Measurements from ENCODE around the gene KANK4. TPM values are rescaled to one million over a fixed set of nuclear protein-coding genes. Genes with fewer than 3 reads are reported as not detected.

KANK4 gene
- polyA plus RNA-seq, 3 donors: not detected

DNA sequence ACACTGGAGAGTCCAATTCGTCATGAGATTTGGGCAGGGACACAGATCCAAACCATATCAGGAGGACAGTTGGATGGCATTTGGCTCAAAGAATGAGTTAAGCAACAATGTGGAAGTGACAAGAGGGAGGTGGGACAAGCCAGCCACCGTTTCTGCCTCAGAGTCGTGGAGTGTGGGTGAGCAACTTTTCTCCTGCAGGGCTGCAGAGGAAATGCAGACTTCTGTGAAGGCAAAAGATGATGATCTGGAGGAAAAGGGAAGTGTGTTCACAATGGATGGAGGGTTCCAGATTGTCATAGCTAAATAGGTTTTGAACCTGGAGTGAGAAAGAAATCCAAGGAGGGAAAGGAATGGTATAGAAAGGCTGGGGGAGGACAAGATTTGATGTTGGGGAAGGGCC, 16.4 kb upstream of the KANK4 start:
- Histone ChIP-seq H3K27ac (ENCODE audit: low read depth in 1 of 2, low read length in 2 of 2) (no peak overlapping the region), H3K4me2 (replicated peaks; ENCODE audit: extremely low read depth, low read length, poor library complexity, severe bottlenecking) (no peak overlapping the region), H3K9me3 (replicated peaks in 1 of 2; ENCODE audit: control insufficient read depth in 1 of 2, insufficient read depth in 1 of 2, low read length in 2 of 2) (no peaks in the 10 kb centered on the region), H3K4me1 (ENCODE audit: control insufficient read depth in 1 of 2, insufficient read depth in 2 of 2, low read length in 2 of 2) (no peaks in the 10 kb centered on the region), H3K9ac (ENCODE audit: insufficient read depth, low read length, poor library complexity, severe bottlenecking) (no peak overlapping the region), H3K4me3 (replicated peaks in 1 of 3; ENCODE audit: low read depth in 2 of 3, low read length in 3 of 3) (no peak overlapping the region), H3K79me2 (ENCODE audit: insufficient read depth, low read length) (no peaks in the 10 kb centered on the region), H3K36me3 (replicated peaks in 1 of 2; ENCODE audit: control insufficient read depth in 1 of 2, insufficient read depth in 2 of 2, low read length in 2 of 2) (no peaks in the 10 kb centered on the region), H4K20me1 (ENCODE audit: insufficient read depth, low read length) (no peaks in the 10 kb centered on the region), H3K27me3 (ENCODE audit: control insufficient read depth in 2 of 2, insufficient read depth in 2 of 2, low read length in 2 of 2) (no peaks in the 10 kb centered on the region), H2AFZ (ENCODE audit: insufficient read depth, low read depth, low read length, poor library complexity, severe bottlenecking) (no peak overlapping the region)
- H3K27ac Mint-ChIP-seq: peak overlapping the region in 1 of 7 donors; percentile 50
- WGBS (ENCODE audit: insufficient coverage): 13% methylated on average over 3 of the region's 3 CpGs
- H3K9me3 Mint-ChIP-seq: peaks cover 0 to 3% (median 0%) of the 10 kb centered on the region in 7 donors
- intact Hi-C loops (cut with micrococcal nuclease): no loop called here
- peaks cover 0 to 3% (median 0%) of the 10 kb centered on the region in 3 donors for H3K27me3 Mint-ChIP-seq (ENCODE audit: low read depth in 3 of 3)
- peak; percentile 18 to 39 (median 36) for DNase-seq
- TF ChIP-seq, protein P1, sequence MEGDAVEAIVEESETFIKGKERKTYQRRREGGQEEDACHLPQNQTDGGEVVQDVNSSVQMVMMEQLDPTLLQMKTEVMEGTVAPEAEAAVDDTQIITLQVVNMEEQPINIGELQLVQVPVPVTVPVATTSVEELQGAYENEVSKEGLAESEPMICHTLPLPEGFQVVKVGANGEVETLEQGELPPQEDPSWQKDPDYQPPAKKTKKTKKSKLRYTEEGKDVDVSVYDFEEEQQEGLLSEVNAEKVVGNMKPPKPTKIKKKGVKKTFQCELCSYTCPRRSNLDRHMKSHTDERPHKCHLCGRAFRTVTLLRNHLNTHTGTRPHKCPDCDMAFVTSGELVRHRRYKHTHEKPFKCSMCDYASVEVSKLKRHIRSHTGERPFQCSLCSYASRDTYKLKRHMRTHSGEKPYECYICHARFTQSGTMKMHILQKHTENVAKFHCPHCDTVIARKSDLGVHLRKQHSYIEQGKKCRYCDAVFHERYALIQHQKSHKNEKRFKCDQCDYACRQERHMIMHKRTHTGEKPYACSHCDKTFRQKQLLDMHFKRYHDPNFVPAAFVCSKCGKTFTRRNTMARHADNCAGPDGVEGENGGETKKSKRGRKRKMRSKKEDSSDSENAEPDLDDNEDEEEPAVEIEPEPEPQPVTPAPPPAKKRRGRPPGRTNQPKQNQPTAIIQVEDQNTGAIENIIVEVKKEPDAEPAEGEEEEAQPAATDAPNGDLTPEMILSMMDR (IDR thresholded peaks at IDR 0.05): no peak
- H3K36me3 Mint-ChIP-seq: no peaks in the 10 kb centered on the region
- no peak overlapping the region for H3K4me3 Mint-ChIP-seq
- H3K4me1 Mint-ChIP-seq: no peaks in the 10 kb centered on the region

DNA sequence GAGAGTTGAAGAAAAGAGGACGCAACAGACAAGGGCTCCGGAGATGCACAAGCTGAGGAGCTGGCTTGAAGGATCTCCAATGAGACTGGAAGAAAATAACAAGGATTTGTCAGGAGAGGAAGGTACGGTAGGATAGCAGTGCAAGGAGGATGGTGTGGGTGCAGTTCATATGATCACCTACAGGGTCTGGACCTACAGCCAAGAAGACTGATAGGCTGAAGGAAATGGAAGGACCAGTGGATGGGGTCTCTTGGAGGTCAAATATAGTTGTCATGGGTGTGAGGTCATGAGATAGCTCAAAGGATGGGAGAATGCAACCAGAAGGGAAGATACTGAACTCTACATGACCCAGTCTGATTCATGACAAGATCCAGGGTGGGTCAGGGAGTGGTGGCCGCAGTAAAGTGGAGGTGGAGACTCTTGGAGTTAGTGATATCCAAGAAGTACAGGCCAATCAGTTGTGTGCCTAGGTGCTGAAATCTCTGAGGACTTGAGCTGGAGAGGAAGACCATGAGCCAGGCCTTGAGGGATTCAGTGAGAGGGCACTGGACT, 15.3 kb upstream of the KANK4 start:
- H3K9me3 ChIP-seq (replicated peaks in 1 of 2; ENCODE audit: control insufficient read depth in 1 of 2, insufficient read depth in 1 of 2, low read length in 2 of 2): no peaks in the 10 kb centered on the region
- no peak overlapping the region for H3K4me2 ChIP-seq (replicated peaks; ENCODE audit: extremely low read depth, low read length, poor library complexity, severe bottlenecking)
- H3K27ac ChIP-seq (ENCODE audit: low read depth in 1 of 2, low read length in 2 of 2): no peak overlapping the region
- no peak overlapping the region for H2AFZ ChIP-seq (ENCODE audit: insufficient read depth, low read depth, low read length, poor library complexity, severe bottlenecking)
- no peaks in the 10 kb centered on the region for H3K79me2 ChIP-seq (ENCODE audit: insufficient read depth, low read length)
- no peak for DNase-seq
- no peaks in the 10 kb centered on the region for H3K4me1 ChIP-seq (ENCODE audit: control insufficient read depth in 1 of 2, insufficient read depth in 2 of 2, low read length in 2 of 2)
- peaks cover 0 to 3% (median under 1%) of the 10 kb centered on the region in 3 donors for H3K27me3 Mint-ChIP-seq (ENCODE audit: low read depth in 3 of 3)
- peaks cover 0 to 3% (median 0%) of the 10 kb centered on the region in 7 donors for H3K9me3 Mint-ChIP-seq
- TF ChIP-seq, protein P1 (IDR thresholded peaks at IDR 0.05): no peak
- WGBS (ENCODE audit: insufficient coverage): 94% methylated on average over 4 of the region's 4 CpGs
- H3K9ac ChIP-seq (ENCODE audit: insufficient read depth, low read length, poor library complexity, severe bottlenecking): no peak overlapping the region
- no peaks in the 10 kb centered on the region for H3K27me3 ChIP-seq (ENCODE audit: control insufficient read depth in 2 of 2, insufficient read depth in 2 of 2, low read length in 2 of 2)
- H3K4me3 ChIP-seq (replicated peaks in 1 of 3; ENCODE audit: low read depth in 2 of 3, low read length in 3 of 3): no peak overlapping the region
- H3K36me3 Mint-ChIP-seq: no peaks in the 10 kb centered on the region
- no peak overlapping the region for H3K27ac Mint-ChIP-seq
- no peaks in the 10 kb centered on the region for H3K4me1 Mint-ChIP-seq
- H3K36me3 ChIP-seq (replicated peaks in 1 of 2; ENCODE audit: control insufficient read depth in 1 of 2, insufficient read depth in 2 of 2, low read length in 2 of 2): no peaks in the 10 kb centered on the region
- no peak overlapping the region for H3K4me3 Mint-ChIP-seq
- intact Hi-C loops (cut with micrococcal nuclease): no loop called here
- H4K20me1 ChIP-seq (ENCODE audit: insufficient read depth, low read length): no peaks in the 10 kb centered on the region
